NCI-H510A (cell line): ENCODE measurements around the gene ROR2.

ENCODE experiments used
- DNase-seq: peaks from one replicate; lab custom pipeline; 2025; lab: John Stamatoyannopoulos, UW

Gene ROR2

GRCh38 chr9:91879231-91879630, 70.8 kb downstream of the ROR2 start:
- DNase-seq, result no peak

GRCh38 chr9:91873637-91874051, 76.4 kb downstream of the ROR2 start:
- DNase-seq, result no peak

- DNase-seq, result no peak
Observed at GRCh38 chr9:91868732-91869391, 81.2 kb downstream of the ROR2 start.

GRCh38 chr9:91867740-91868139, 82.3 kb downstream of the ROR2 start:
- no peak for DNase-seq

GRCh38 chr9:91865041-91865440, 85.0 kb downstream of the ROR2 start:
- no peak for DNase-seq

- no peak for DNase-seq
Observed at GRCh38 chr9:91864380-91864779, 85.6 kb downstream of the ROR2 start.

GRCh38 chr9:91863469-91863868, 86.6 kb downstream of the ROR2 start:
- no peak for DNase-seq

- DNase-seq, result no peak
Observed at GRCh38 chr9:91858213-91859030, 91.6 kb downstream of the ROR2 start.

GRCh38 chr9:91857291-91858212, 92.5 kb downstream of the ROR2 start:
- DNase-seq, result no peak

- no peak for DNase-seq
Observed at GRCh38 chr9:91856419-91856818, 93.6 kb downstream of the ROR2 start.

GRCh38 chr9:91855196-91855595, 94.8 kb downstream of the ROR2 start:
- no peak for DNase-seq

- DNase-seq, result no peak
Observed at GRCh38 chr9:91852801-91853347, 97.2 kb downstream of the ROR2 start.

- no peak for DNase-seq
Observed at GRCh38 chr9:91849694-91850093, 100.3 kb downstream of the ROR2 start.

GRCh38 chr9:91848146-91848545, 101.9 kb downstream of the ROR2 start:
- DNase-seq, result no peak

- DNase-seq, result no peak
Observed at GRCh38 chr9:91847581-91848091, 102.4 kb downstream of the ROR2 start.

GRCh38 chr9:91845879-91846278, 104.1 kb downstream of the ROR2 start:
- no peak for DNase-seq

GRCh38 chr9:91844701-91845291, 105.2 kb downstream of the ROR2 start:
- no peak for DNase-seq

- no peak for DNase-seq
Observed at GRCh38 chr9:91844190-91844589, 105.8 kb downstream of the ROR2 start.

- no peak for DNase-seq
Observed at GRCh38 chr9:91843623-91844148, 106.3 kb downstream of the ROR2 start.

- no peak for DNase-seq
Observed at GRCh38 chr9:91843093-91843492, 106.9 kb downstream of the ROR2 start.

- DNase-seq, result no peak
Observed at GRCh38 chr9:91842358-91843049, 107.5 kb downstream of the ROR2 start.
